HG02623 (cell line): ENCODE results near the gene IL4R.
"Not testable (repeated sequence)": the region's sequence is repeated elsewhere in the genome, so short reads cannot be mapped to it uniquely, and the experiment has no call there.

ENCODE experiments used
- ATAC-seq: cut with Tn5 transposase; IDR thresholded peaks from one replicate; pipeline ENCODE4 v1.9.1; 2021; ENCODE audit warnings: moderate library complexity; ENCODE audit not compliant: unreplicated experiment

Gene IL4R

GRCh38 chr16:27287887-27288286 is 25.9 kb upstream of the IL4R start:
- ATAC-seq: no peak

- ATAC-seq: not testable (repeated sequence)
Measured at GRCh38 chr16:27288313-27288712, 25.5 kb upstream of the IL4R start.

- ATAC-seq: no peak
Measured at GRCh38 chr16:27289669-27290068, 24.1 kb upstream of the IL4R start.

- ATAC-seq: no peak
Measured at GRCh38 chr16:27290562-27290961, 23.2 kb upstream of the IL4R start.

- no peak for ATAC-seq
Measured at GRCh38 chr16:27291106-27291505, 22.7 kb upstream of the IL4R start.

- no peak for ATAC-seq
Measured at GRCh38 chr16:27291722-27292240, 22.0 kb upstream of the IL4R start.

GRCh38 chr16:27293343-27293742 is 20.4 kb upstream of the IL4R start:
- no peak for ATAC-seq

GRCh38 chr16:27298132-27298531 is 15.6 kb upstream of the IL4R start:
- no peak for ATAC-seq

- no peak for ATAC-seq
Measured at GRCh38 chr16:27301236-27301861, 12.4 kb upstream of the IL4R start.

GRCh38 chr16:27302126-27302525 is 11.6 kb upstream of the IL4R start:
- ATAC-seq: no peak

- ATAC-seq: no peak
Measured at GRCh38 chr16:27303256-27304100, 10.3 kb upstream of the IL4R start.

GRCh38 chr16:27304102-27304501 is 9.7 kb upstream of the IL4R start:
- no peak for ATAC-seq

- ATAC-seq: no peak
Measured at GRCh38 chr16:27304881-27305745, 8.7 kb upstream of the IL4R start.

GRCh38 chr16:27305839-27306442 is 7.8 kb upstream of the IL4R start:
- no peak for ATAC-seq

GRCh38 chr16:27308792-27309191 is 5.0 kb upstream of the IL4R start:
- no peak for ATAC-seq

- no peak for ATAC-seq
Measured at GRCh38 chr16:27310576-27311447, 3.0 kb upstream of the IL4R start.

GRCh38 chr16:27311448-27311830 is 2.3 kb upstream of the IL4R start:
- ATAC-seq: no peak

- no peak for ATAC-seq
Measured at GRCh38 chr16:27311897-27312303, 1.9 kb upstream of the IL4R start.

- no peak for ATAC-seq
Measured at GRCh38 chr16:27312580-27313421, 973 bp upstream of the IL4R start.
